Epithelial cell of esophagus (primary cell): ENCODE data around the gene PSMG3.

Experiments
- DNase-seq: peaks from one replicate; pipeline ENCODE4 v3.0.0; 2010; ENCODE audit warnings: low read depth
- H3K4me3 ChIP-seq: 2 replicates; pipeline ENCODE4 v1.5.1; 2011; ENCODE audit warnings: mild to moderate bottlenecking, low read length, control low read depth
- CTCF ChIP-seq: IDR thresholded peaks from 2 replicates; pipeline ENCODE4 v1.5.1; 2011; ENCODE audit warnings: low read depth, mild to moderate bottlenecking, low read length, control low read depth, inconsistent platforms; ENCODE audit not compliant: insufficient read depth; ENCODE audit errors: missing control alignments

Gene PSMG3

DNA sequence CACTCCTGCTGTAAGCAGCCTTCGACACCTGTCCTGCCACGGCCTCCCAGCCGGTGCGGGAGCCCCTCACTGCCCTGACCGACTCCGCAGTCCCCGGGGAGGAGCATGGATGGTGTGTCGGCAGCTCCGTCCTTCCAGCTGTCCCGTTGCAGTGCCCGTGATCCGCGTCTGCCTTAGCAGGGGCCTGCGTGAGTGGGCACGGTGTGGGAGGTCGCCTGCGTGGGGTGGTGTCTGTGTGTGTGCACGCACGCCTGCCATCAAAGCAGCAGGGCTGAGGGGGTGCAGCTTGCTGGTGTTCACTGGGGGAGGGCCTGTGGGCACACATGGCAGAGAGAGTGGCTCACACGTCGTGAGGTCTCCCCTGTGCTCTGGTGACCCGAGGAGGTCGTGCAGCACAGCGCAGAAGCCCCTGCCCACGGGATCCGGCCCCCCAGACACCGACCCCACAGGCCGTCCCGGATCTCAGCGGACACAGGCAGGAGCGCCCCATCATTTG is 29.0 kb downstream of the PSMG3 start:
- H3K4me3 ChIP-seq = no peak overlapping the region
- DNase-seq = no peak
- no peak for TF ChIP-seq CTCF

DNA sequence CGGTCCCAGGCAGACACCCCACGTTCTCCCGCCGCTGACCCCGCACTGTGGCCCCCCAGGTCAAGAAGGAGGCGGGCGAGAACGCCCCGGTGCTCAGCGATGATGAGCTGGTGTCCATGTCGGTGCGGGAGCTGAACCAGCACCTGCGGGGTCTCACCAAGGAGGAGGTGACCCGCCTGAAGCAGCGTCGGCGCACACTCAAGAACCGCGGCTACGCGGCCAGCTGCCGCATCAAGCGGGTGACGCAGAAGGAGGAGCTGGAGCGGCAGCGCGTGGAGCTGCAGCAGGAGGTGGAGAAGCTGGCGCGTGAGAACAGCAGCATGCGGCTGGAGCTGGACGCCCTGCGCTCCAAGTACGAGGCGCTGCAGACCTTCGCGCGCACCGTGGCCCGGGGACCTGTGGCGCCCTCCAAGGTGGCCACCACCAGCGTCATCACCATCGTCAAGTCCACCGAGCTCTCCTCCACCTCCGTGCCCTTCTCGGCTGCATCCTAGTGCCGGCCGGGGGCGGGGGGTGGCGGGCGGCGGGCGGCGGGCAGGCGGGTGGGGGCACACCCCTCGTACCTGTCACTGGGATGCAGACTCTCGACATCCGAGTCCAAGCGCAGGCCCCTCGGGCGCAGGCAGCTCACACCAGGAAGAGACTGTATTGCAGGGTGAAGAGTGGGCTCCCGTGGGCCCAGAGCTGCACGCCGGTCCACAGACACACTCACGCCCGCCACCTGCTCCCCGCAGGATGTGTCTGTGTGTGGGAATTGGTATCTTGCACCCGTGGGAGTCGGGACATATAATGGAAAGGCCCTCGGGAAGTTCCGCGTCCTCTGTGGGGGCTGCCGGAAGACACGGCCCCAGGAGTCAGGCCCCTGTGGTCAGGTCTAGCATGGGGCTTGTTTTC is 29.7 kb downstream of the PSMG3 start:
- no peak for TF ChIP-seq CTCF
- DNase-seq = no peak
- no peak overlapping the region for H3K4me3 ChIP-seq

DNA sequence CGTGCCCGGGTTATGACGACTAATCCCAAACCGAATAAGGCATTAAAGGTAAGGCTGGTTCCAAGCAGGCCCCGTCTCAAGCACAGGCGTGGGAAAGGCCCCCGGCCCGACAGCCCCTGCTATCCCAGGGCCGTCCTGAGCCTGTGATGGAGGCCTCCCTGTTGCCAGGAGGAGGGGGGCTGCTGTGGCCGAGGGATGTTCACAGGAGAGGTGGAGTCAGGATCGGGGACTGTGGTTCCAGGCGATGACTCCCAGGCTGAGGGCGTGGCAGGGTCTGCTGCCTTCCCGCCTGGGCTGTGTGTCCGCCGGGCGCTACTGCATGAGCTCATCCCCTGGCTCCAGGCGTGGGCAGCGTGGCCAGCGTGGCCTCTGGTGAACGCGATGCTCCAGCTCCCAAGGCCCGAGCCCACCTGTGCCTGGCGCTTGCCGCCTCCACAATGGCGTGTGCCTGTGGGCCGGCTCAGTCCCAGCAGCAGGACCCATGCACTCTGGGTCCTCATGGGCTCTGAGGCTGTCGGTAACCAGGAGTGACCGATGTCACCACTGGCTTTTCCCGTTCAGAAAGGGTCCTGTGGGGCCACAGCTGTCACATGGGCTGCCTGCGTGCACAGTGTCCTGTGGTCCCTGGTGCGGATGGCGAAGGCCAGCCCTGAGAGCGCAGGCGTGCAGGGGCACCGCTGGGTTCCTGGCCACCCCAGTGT is 30.5 kb downstream of the PSMG3 start:
- TF ChIP-seq CTCF = no peak

DNA sequence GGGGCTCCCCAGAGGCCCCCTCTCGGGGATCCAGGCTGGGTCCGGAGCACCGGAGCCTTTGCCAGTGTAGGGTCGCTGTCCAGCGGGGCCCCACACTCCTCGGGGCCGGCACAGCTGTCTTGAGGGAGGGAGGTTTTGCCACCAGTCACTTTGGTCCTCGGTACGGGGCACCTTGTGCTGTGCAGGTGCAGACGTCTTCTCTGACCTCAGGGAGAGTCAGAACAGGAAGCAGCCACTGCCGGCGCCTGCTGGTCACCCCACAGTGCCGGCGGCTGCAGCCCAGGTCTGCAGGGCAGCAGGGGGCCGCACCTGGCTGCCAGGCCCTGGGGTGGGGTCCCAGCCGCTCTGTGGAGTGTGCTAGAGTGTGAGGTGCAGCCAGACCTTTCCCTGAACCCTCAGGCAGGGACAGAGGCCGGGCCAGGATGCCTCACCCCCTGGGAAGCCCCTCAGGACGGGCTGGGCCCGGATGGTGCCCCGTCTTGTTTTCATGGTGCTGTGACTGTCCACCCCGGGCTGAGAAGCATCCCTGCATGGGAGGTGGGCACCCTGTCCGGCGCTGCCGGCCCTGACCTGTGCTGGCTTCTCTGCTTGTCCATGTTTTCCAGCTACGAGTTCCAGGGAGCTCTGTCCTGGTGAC is 31.2 kb downstream of the PSMG3 start:
- no peak overlapping the region for H3K4me3 ChIP-seq
- no peak for DNase-seq
- TF ChIP-seq CTCF = no peak

More for the DNA sequence above, 30.5 kb downstream of the PSMG3 start:
- DNase-seq = no peak
- H3K4me3 ChIP-seq = no peak overlapping the region

DNA sequence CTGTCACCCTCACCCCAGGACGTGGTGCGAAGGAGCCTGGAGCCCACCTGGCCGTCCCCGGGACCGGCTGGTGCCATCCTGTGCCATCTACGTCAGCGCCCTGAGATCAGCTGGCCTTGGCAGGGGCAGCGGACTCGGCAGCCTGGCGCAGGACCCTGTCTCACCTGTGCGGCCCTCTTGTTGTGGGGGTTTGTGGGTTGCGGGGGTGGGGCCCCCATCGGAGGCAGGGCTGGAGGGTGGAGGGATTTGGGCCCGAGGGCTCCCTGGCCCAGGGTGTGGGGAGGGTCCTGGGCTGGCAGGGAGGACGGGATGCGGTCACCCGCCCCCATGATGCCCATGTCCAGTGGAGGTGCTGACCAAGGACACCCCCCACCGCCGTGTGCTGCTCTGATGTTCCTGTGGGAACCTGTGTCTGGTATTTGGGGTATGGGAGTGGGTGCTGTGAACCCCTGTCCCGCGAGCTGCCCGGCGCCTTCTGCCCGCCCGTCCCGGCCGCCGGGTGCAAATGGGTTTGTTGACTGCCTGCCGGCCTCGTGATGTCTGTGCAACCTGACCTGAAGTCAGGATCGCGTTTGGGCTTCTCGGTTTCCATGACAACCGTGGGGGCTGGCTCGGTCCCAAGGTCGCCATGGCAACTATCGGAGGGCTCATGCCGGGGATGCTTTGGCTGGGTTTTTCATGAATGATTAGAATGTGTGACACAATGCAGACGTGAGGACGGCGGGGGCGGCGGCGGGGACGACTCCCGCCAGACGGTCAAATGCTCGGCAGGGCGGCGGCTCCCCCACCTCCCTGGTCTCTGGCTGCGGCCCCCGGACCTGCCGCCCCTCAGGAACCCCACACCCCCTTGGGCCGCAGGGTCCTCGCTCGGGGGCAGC is 32.1 kb downstream of the PSMG3 start:
- no peak for TF ChIP-seq CTCF
- H3K4me3 ChIP-seq = peak overlapping the region; percentile 52
- no peak for DNase-seq
